ENCODE data around the gene ROBO4.
A peak's percentile ranks its signal among the peaks of the same experiment; 100 is the strongest.

ROBO4 gene

GRCh38 chr11:124835918-124836317, 61.7 kb downstream of the ROBO4 start:
- H3K9me3 ChIP-seq (ENCODE audit: control insufficient read depth, low read length), result no peaks in the 10 kb centered on the region
- peak overlapping the region; percentile 71 for H3K9ac ChIP-seq (ENCODE audit: low read length)
- H3K36me3 ChIP-seq (ENCODE audit: control insufficient read depth, insufficient read depth, low read length, severe bottlenecking), result no peaks in the 10 kb centered on the region
- H3K4me3 ChIP-seq (ENCODE audit: low read length), result peak overlapping the region; percentile 65
- H3K4me1 ChIP-seq (ENCODE audit: control insufficient read depth, insufficient read depth, low read length), result peaks cover 12% of the 10 kb centered on the region
- peaks cover 31% of the 10 kb centered on the region for H3K27me3 ChIP-seq (replicated peaks; ENCODE audit: control insufficient read depth, insufficient read depth, low read length)
- no peak for DNase-seq (ENCODE audit: low read depth)

- DNase-seq (ENCODE audit: low read depth), result no peak
- Histone ChIP-seq H3K4me3 (ENCODE audit: low read length) (no peak overlapping the region), H3K9me3 (ENCODE audit: control insufficient read depth, low read length) (no peaks in the 10 kb centered on the region), H3K9ac (ENCODE audit: low read length) (no peak overlapping the region), H3K4me1 (ENCODE audit: control insufficient read depth, insufficient read depth, low read length) (peaks cover 9% of the 10 kb centered on the region), H3K36me3 (ENCODE audit: control insufficient read depth, insufficient read depth, low read length, severe bottlenecking) (no peaks in the 10 kb centered on the region), H3K27me3 (replicated peaks; ENCODE audit: control insufficient read depth, insufficient read depth, low read length) (peaks cover 18% of the 10 kb centered on the region)
These were observed 63.0 kb downstream of the ROBO4 start for GRCh38 chr11:124834526-124835180.

Measured in adipocyte (in vitro differentiated cells).